Iris pigment epithelial cell (primary cell): ENCODE results near the gene ST3GAL3.
A peak's percentile ranks its signal among the peaks of the same experiment; 100 is the strongest.
"Not testable (repeated sequence)": the region's sequence is repeated elsewhere in the genome, so short reads cannot be mapped to it uniquely, and the experiment has no call there.

Source experiments
- DNase-seq: peaks from one replicate; pipeline ENCODE4 v3.0.0-alpha.2; 2011; ENCODE audit warnings: low read depth

ST3GAL3 gene

DNA sequence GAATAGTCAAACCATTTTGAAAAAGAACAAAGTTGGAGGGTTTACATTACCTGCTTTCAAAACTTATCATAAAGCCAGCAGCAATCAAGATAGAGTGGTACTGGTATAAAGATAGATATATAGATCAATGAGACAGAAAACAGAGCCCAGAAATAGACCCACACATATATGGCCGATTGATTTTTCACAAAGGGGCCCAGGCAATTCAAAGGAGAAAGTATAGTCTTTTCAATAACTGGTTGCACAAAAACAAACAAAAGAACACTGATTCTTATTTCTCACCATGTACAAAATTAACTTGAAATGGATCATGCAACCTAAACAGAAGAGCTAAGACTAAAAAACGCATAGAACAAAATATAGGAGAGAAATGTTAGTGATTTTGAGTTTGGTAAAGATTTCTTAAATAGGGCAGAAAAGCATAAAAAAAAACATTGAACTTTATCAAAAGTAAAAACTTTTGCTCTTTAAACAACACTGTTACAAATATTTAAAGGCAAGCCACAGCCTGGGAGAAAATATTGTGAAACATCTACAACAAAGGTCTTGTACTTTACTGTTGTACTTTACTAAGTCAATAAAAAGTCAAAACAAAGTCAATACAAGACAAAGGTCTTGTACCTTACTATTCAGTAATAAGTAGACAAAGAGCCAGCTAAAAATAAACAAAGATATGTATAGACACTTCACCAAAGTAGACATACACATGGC lies 50.2 kb downstream of the ST3GAL3 start:
- no peak for DNase-seq

GRCh38 chr1:43760745-43761317 lies 53.5 kb downstream of the ST3GAL3 start:
- DNase-seq = peak; percentile 25

GRCh38 chr1:43763497-43763973 lies 56.2 kb downstream of the ST3GAL3 start:
- DNase-seq = peak; percentile 92

- no peak for DNase-seq
Observed at GRCh38 chr1:43764581-43764980, 57.2 kb downstream of the ST3GAL3 start.

GRCh38 chr1:43766086-43766784 lies 58.9 kb downstream of the ST3GAL3 start:
- no peak for DNase-seq

DNA sequence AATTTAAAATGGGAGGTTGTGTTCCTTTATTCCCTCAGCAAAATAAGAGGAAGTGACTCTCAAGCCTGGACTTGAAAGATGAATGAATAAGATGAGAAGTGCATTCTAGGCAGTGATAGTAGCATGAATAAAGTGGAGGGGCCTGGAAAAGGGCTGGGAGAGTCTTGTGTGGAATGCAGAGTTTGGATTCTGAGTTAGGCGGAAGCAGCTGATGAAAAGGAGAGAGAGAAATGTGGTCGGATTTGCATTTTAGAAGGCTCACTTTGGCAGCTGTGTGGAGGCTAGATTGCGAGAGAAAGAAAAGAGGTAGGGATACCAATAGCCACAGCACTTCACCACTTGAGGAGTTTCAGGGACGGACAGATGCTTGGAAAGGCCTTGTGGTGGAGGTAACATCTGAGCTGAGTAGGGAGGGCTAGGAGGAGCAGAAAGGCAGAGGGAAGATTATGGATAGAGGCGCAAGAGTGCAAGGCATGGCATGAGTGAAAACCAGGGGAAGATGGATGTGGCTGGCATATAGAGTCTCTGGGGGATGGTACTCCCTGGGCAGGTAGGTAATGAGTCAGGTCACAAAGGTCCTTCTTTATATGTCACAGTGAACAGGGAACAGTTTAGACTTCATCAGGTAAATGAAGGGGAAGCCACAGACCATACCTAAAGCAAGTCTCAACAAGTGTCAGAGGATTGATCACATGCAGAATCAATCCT lies 59.6 kb downstream of the ST3GAL3 start:
- no peak for DNase-seq

- no peak for DNase-seq
Observed at GRCh38 chr1:43768168-43768567, 60.8 kb downstream of the ST3GAL3 start.

GRCh38 chr1:43769350-43769908 lies 62.1 kb downstream of the ST3GAL3 start:
- DNase-seq = no peak

- DNase-seq = no peak
Observed at GRCh38 chr1:43770111-43770510, 62.8 kb downstream of the ST3GAL3 start.

DNA sequence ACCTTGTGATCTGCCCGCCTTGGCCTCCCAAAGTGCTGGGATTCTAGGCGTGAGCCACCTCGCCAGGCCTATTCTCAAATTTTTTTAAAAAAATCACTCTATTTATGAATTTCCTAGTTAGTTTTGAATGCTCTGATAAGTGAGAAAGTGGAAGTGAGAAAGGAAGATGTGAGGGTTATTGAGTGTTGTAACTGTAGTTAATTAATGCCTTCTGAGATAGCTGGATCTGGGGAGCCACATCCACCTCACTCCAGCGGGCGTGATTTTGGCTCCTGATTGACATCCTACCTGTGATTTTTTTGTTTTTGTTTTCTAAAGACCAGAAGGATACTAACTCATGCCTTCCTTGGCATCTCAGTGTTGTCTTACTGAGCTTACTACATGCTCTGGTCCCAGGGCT lies 65.6 kb downstream of the ST3GAL3 start:
- DNase-seq = no peak

DNA sequence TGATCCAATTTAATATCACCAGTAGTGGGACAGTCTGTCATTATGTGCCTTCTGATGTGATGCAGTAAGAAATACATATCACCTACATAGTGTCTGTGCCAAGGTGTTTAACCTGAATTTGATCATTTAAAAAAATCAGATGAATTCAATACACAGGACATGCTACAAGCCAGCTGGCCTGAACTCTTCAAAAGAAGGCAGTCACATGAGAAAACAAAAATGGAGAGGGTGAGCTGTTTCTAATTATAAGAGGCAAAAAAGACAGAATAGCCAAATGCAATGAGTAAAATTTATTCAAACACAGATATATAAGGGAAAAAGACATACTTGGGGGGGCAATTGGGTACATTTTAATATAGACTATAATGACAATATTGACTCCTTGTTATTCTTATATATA lies 66.5 kb downstream of the ST3GAL3 start:
- DNase-seq = no peak

- DNase-seq = peak; percentile 80
Observed at GRCh38 chr1:43774359-43774758, 67.0 kb downstream of the ST3GAL3 start.

DNA sequence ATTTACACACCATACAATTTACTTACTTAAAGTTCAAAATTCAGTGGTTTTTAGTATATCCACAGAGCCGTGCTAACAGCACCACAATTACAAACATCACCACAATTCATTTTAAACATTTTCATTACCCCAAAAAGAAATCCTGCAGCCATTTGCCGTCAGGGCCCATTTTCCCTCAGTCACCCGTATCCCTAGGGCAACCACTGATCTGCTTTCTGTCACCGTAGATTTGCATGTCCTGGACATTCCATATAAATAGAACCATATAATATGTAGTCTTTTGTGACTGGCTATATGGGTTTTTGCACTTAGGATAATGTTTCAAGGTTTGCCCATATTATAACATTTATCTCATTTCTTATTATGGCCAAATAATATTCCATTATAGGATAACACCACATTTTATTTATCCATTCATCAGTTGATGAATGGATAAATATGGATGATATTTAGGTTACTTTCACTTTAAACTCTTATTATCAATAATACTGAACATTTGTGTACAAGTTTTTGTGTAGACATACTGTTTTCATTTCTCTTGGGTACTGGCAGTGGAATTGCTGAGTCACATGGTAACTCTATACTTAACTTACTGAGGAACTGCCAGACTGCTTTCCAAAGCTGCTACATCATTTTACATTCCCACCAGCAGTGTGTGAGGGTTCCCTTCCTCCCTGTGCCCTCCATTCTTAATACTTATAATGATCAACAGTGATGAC lies 68.9 kb downstream of the ST3GAL3 start:
- DNase-seq = peak; percentile 90

DNA sequence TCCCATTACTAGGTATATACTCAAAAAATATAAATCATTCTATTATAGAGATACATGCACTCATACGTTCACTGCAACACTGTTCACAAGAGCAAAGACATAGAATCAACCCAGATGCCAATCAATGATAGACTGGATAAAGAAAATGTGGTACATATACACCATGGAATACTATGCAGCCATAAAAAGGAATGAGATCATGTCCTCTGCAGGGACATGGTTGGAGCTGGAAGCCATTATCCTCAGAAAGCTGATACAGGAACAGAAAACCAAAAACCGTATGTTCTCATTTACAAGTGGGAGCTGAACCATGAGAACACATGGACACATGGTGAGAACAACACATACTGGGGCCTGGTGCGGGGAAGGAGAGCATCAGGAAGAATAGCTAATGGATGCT lies 70.6 kb downstream of the ST3GAL3 start:
- not testable (repeated sequence) for DNase-seq

- no peak for DNase-seq
Observed at GRCh38 chr1:43779266-43779665, 71.9 kb downstream of the ST3GAL3 start.

- no peak for DNase-seq
Observed at GRCh38 chr1:43779805-43780403, 72.6 kb downstream of the ST3GAL3 start.

DNA sequence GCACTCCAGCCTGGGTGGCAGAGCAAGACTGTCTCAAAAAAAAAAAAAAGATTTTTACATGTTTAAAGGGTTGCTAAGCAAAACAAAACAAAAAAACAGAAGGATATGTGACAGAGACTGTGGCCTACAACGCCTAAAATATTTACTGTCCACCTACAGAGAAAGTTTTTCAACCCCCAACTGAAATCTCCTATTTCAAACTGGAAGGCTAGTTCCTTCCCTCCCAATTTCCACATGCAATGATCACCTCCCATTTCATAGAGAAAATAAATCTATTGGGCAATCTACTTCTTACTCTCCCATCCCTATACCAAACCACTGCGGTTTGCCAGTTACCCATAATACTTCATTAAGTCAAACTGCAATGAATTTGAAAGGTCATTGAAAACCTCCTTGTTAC lies 74.2 kb downstream of the ST3GAL3 start:
- DNase-seq = no peak

- DNase-seq = no peak
Observed at GRCh38 chr1:43783096-43783670, 75.8 kb downstream of the ST3GAL3 start.

DNA sequence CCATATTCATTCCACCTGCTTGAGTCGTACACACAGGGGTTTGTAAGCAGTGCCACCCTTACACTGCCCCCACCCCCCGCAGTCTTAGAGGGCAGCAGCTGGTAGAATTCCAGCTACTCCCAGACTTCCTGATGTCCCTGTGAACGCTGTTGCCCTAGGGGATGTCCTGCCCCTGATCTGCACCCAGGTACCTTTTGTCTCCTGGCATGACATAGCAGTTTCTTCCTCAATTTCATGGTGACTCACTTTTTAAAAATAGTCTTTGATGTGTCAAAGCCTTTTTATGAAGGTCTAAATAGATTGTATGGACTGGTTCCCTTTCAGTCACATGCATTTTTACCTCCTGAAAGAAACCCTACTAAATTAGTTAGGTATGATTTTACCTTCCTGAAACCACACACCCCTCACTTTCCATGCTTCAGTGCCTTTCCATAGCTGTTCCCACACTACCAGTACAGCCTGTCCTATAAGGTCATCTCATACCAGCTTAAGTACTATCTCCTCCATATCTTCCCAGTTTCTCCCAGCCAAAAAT lies 76.4 kb downstream of the ST3GAL3 start:
- peak; percentile 45 for DNase-seq

DNA sequence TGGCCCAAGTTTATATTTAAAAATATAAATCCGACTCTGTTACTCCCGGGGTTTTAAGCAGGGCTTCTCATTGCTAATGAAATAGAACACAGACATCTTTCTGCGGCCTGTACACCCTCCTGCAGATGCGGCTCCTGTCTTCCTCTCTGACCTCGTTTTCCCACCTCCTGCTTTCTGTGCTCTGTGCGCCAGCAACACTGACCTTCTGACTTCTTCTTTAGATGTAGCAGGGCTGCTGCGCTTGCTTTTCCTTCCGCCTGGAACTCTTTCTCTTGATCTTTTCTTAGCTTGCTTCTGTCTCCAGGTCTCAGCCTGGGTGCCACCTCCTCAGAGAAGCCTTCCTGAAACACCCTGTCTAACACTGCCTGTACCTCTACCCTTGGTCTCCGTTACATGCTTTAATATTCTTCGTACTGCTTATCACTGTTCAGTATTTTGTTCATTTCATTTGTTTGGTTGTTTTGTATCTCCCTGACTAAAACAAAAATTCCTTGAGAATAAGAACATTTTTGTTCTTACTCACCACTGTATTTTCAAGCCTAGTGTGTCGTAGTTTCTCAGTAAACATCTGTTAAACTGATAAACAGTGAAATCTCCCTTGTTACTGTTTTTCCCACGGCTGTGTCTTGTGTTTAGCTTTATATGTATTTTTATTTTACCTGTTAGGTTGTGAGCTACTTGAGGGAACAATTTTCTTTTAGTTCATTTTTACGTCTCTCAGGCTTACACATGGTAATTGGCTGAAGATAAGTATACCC lies 79.0 kb downstream of the ST3GAL3 start:
- DNase-seq = peak; percentile 63
